Breast epithelium (tissue), 3 donors: Measurements from ENCODE around the gene SLC18A2.

Experiments
- CTCF ChIP-seq, 3 donors: fragments of 450-650 bp; IDR thresholded peaks; one replicate each; pipeline ENCODE4 v1.5.1; 2016 to 2017; ENCODE audit warnings: antibody characterized with exemption in 3 of 3, mild to moderate bottlenecking in 3 of 3, moderate library complexity in 3 of 3
- POLR2A ChIP-seq: fragments of 450-650 bp; IDR thresholded peaks from one replicate; pipeline ENCODE4 v1.6.1; 2016; ENCODE audit warnings: antibody characterized with exemption, mild to moderate bottlenecking, moderate library complexity

GRCh38 chr10:117264782-117265181 lies 23.9 kb downstream of the SLC18A2 start:
- TF ChIP-seq POLR2A (no peak), CTCF (IDR thresholded peaks at IDR 0.05) (no peak)
